Tibial artery (tissue), 4 donors: ENCODE measurements around the gene CIAO3.

ENCODE experiments used
- DNase-seq, 2 donors: peaks; one replicate each; pipeline ENCODE4 v3.0.0-alpha.2; 2019
- H3K27ac ChIP-seq, 2 donors: fragments of 200-600 bp; sonication (generic) in 1 of 2; 1 replicate in 1 of 2; 2 replicates in 1 of 2; pipeline ENCODE4 v1.5.1; 2018 to 2019; ENCODE audit warnings: mild to moderate bottlenecking in 1 of 2
- H3K27me3 ChIP-seq, 2 donors: fragments of 200-600 bp; sonication (generic) in 1 of 2; one replicate each; pipeline versions ENCODE4 v1.5.1 to v1.6.0; 2016 to 2019
- H3K36me3 ChIP-seq, 3 donors: fragments of 200-600 bp; sonication (generic) in 2 of 3; one replicate each; pipeline ENCODE4 v1.5.1; 2016 to 2019; ENCODE audit warnings: mild to moderate bottlenecking in 2 of 3
- H3K4me1 ChIP-seq, 4 donors: fragments of 200-600 bp; sonication (generic) in 2 of 4; 1 replicate in 3 of 4; 2 replicates in 1 of 4; pipeline ENCODE4 v1.5.1; 2016 to 2019
- H3K4me3 ChIP-seq, 2 donors: fragments of 200-600 bp; sonication (generic) in 1 of 2; 1 replicate in 1 of 2; 2 replicates in 1 of 2; pipeline ENCODE4 v1.5.1; 2018 to 2019; ENCODE audit warnings: mild to moderate bottlenecking in 2 of 2
- H3K9me3 ChIP-seq, 3 donors: fragments of 200-600 bp; sonication (generic) in 1 of 3; one replicate each; pipeline ENCODE4 v1.5.1; 2016 to 2019
- CTCF ChIP-seq, 2 experiments: fragments of 200-600 bp in 1 of 2; fragments of 450-650 bp in 1 of 2; IDR thresholded peaks; one replicate each; pipeline ENCODE4 v1.5.1; 2017 to 2019; ENCODE audit warnings: antibody characterized with exemption in 2 of 2, mild to moderate bottlenecking in 1 of 2, moderate library complexity in 1 of 2
- intact Hi-C: fragments of 100-400 bp; cut with DNase I; formaldehyde crosslinking; loops from one replicate; pipeline ENCODE4 v1.15.0; 2023; ENCODE audit warnings: low total_unique reads

The CIAO3 gene

GRCh38 chr16:729768-730665, 10.8 kb downstream of the CIAO3 start:
- TF ChIP-seq CTCF (IDR thresholded peaks at IDR 0.05), result no peak
- no peak for DNase-seq
- Histone ChIP-seq H3K36me3 (peaks cover 14 to 58% (median 30%) of the 10 kb centered on the region in 3 donors), H3K27ac (no peak overlapping the region), H3K4me3 (no peak overlapping the region), H3K4me1 (peaks cover 0 to 31% (median 29%) of the 10 kb centered on the region in 4 donors), H3K27me3 (peaks cover 0 to 44% of the 10 kb centered on the region in 2 donors), H3K9me3 (no peaks in the 10 kb centered on the region)
- intact Hi-C loops, result loop anchor here (10.0 kb wide), 1 partner anchor 1495 kb away; the partner anchor contains the start of gene E4F1

- intact Hi-C loops, result no loop called here
- Histone ChIP-seq H3K27ac (no peak overlapping the region), H3K4me3 (peak overlapping the region in 1 of 2 donors; percentile 44)
Observed at GRCh38 chr16:728890-729744, 11.7 kb downstream of the CIAO3 start.

GRCh38 chr16:728131-728889, 12.5 kb downstream of the CIAO3 start:
- Histone ChIP-seq H3K27ac (no peak overlapping the region), H3K27me3 (peaks cover 0 to 45% of the 10 kb centered on the region in 2 donors), H3K36me3 (peaks cover 6 to 41% (median 13%) of the 10 kb centered on the region in 3 donors), H3K4me3 (peak overlapping the region; percentile 39 to 44), H3K4me1 (peaks cover 0 to 31% (median 29%) of the 10 kb centered on the region in 4 donors), H3K9me3 (no peaks in the 10 kb centered on the region)
- DNase-seq, result peak in 1 of 2 donors; percentile 49
- intact Hi-C loops, result no loop called here
- TF ChIP-seq CTCF (IDR thresholded peaks at IDR 0.05), result no peak

More at GRCh38 chr16:728890-729744, 11.7 kb downstream of the CIAO3 start:
- TF ChIP-seq CTCF (IDR thresholded peaks at IDR 0.05), result no peak
- peaks cover 14 to 49% (median 21%) of the 10 kb centered on the region in 3 donors for H3K36me3 ChIP-seq
- no peak for DNase-seq
- H3K27me3 ChIP-seq, result peaks cover 0 to 45% of the 10 kb centered on the region in 2 donors
- no peaks in the 10 kb centered on the region for H3K9me3 ChIP-seq
- H3K4me1 ChIP-seq, result peaks cover 0 to 31% (median 29%) of the 10 kb centered on the region in 4 donors

GRCh38 chr16:727291-727977, 13.4 kb downstream of the CIAO3 start:
- intact Hi-C loops, result no loop called here
- no peak for TF ChIP-seq CTCF (IDR thresholded peaks at IDR 0.05)
- H3K27me3 ChIP-seq, result peaks cover 0 to 45% of the 10 kb centered on the region in 2 donors
- H3K27ac ChIP-seq, result no peak overlapping the region
- no peaks in the 10 kb centered on the region for H3K9me3 ChIP-seq
- no peak for DNase-seq
- H3K4me1 ChIP-seq, result peaks cover 0 to 32% (median 29%) of the 10 kb centered on the region in 4 donors
- peak overlapping the region; percentile 39 to 44 for H3K4me3 ChIP-seq
- peaks cover 0 to 32% (median 5%) of the 10 kb centered on the region in 3 donors for H3K36me3 ChIP-seq
